ENCODE measurements around the gene MOCOS. TPM values are rescaled to one million over a fixed set of nuclear protein-coding genes. Genes with fewer than 3 reads are reported as not detected.

MOCOS gene
- total and polyA plus RNA-seq, 3 experiments from 2014 or later: 0.04 to 0.13 (median 0.07) TPM

DNA sequence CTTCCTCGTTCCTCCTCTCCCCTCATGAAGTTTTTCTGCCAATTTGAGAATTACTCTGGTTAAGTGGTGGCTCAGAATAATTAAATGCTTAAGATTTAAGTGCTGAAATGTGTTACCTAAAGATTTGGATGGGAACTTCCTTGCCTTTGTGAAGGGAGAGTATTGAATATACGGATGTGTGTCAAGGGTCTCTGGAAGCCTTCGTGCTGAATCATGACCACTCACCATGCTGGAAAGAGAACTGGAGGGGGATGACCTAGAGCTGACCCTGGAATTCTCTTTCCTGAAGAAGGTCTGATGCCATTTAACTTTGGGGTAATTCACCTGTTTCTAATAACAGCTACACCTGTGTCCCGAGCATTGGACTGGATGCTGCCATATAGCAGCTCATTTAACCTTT, 2.2 kb downstream of the MOCOS start:
- Mint-ChIP-seq H3K36me3 (no peaks in the 10 kb centered on the region), H3K27me3 (peaks cover 20 to 35% of the 10 kb centered on the region in 2 donors), H3K4me3 (peak overlapping the region in 3 of 7 donors; percentile 11 to 83 (median 74)), H3K4me1 (peaks cover 9 to 24% (median 10%) of the 10 kb centered on the region in 3 donors), H3K9me3 (no peaks in the 10 kb centered on the region), H3K27ac (peak overlapping the region in 1 of 8 donors; percentile 26)
- H3K9me3 ChIP-seq (ENCODE audit: low read length): no peaks in the 10 kb centered on the region
- no peaks in the 10 kb centered on the region for H3K36me3 ChIP-seq (ENCODE audit: insufficient read depth, low read length)
- no peak overlapping the region for H3K27ac ChIP-seq (ENCODE audit: low read depth, low read length)
- CTCF ChIA-PET: no interaction called here
- H3K27me3 ChIP-seq (ENCODE audit: insufficient read depth, low read length, poor library complexity, severe bottlenecking): no peaks in the 10 kb centered on the region
- no peak overlapping the region for H3K4me3 ChIP-seq (ENCODE audit: low read length)
- peaks cover 7% of the 10 kb centered on the region for H3K4me1 ChIP-seq (ENCODE audit: insufficient read depth, low read length)
- DNase-seq: no peak
- POLR2A ChIA-PET: no interaction called here

- Mint-ChIP-seq H3K36me3 (no peaks in the 10 kb centered on the region), H3K4me3 (peak overlapping the region in 1 of 7 donors; percentile 27), H3K27me3 (peaks cover 22 to 32% of the 10 kb centered on the region in 2 donors), H3K27ac (no peak overlapping the region), H3K4me1 (peaks cover 9 to 18% (median 10%) of the 10 kb centered on the region in 3 donors), H3K9me3 (no peaks in the 10 kb centered on the region)
- CTCF ChIA-PET: no interaction called here
- H3K27ac ChIP-seq (ENCODE audit: low read depth, low read length): no peak overlapping the region
- no peak for DNase-seq
- H3K36me3 ChIP-seq (ENCODE audit: insufficient read depth, low read length): no peaks in the 10 kb centered on the region
- peaks cover 7% of the 10 kb centered on the region for H3K4me1 ChIP-seq (ENCODE audit: insufficient read depth, low read length)
- no peak overlapping the region for H3K4me3 ChIP-seq (ENCODE audit: low read length)
- no peaks in the 10 kb centered on the region for H3K27me3 ChIP-seq (ENCODE audit: insufficient read depth, low read length, poor library complexity, severe bottlenecking)
- POLR2A ChIA-PET: no interaction called here
- no peaks in the 10 kb centered on the region for H3K9me3 ChIP-seq (ENCODE audit: low read length)
Observed at GRCh38 chr18:36191286-36191685, 4.0 kb downstream of the MOCOS start.

DNA sequence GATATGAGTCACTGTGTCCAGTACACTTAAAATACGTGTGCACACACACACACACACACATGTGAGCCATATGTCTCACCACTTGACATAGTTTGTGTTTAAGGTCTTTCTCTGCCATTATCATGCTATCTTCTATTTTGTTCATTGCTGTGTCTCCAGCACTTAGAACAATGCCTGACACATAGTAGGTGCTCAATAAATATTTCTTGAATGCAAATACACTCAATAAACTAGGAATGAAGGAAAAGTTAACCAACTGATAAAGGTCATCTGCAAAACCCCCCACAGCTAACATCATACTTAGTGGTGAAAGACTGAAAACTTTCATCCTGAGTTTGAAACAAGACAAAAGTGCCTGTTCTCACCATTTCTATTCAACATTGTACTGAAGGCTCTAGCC, 4.4 kb downstream of the MOCOS start:
- no peaks in the 10 kb centered on the region for H3K36me3 Mint-ChIP-seq
- peaks cover 9 to 14% (median 10%) of the 10 kb centered on the region in 3 donors for H3K4me1 Mint-ChIP-seq
- H3K36me3 ChIP-seq (ENCODE audit: insufficient read depth, low read length): no peaks in the 10 kb centered on the region
- no peaks in the 10 kb centered on the region for H3K9me3 Mint-ChIP-seq
- DNase-seq: no peak
- ChIA-PET CTCF (no interaction called here), POLR2A (no interaction called here)
- H3K9me3 ChIP-seq (ENCODE audit: low read length): no peaks in the 10 kb centered on the region
- no peak overlapping the region for H3K4me3 ChIP-seq (ENCODE audit: low read length)
- peaks cover 7% of the 10 kb centered on the region for H3K4me1 ChIP-seq (ENCODE audit: insufficient read depth, low read length)
- no peak overlapping the region for H3K27ac ChIP-seq (ENCODE audit: low read depth, low read length)
- no peak overlapping the region for H3K4me3 Mint-ChIP-seq
- H3K27me3 Mint-ChIP-seq: peaks cover 22 to 32% of the 10 kb centered on the region in 2 donors
- no peak overlapping the region for H3K27ac Mint-ChIP-seq
- H3K27me3 ChIP-seq (ENCODE audit: insufficient read depth, low read length, poor library complexity, severe bottlenecking): no peaks in the 10 kb centered on the region

DNA sequence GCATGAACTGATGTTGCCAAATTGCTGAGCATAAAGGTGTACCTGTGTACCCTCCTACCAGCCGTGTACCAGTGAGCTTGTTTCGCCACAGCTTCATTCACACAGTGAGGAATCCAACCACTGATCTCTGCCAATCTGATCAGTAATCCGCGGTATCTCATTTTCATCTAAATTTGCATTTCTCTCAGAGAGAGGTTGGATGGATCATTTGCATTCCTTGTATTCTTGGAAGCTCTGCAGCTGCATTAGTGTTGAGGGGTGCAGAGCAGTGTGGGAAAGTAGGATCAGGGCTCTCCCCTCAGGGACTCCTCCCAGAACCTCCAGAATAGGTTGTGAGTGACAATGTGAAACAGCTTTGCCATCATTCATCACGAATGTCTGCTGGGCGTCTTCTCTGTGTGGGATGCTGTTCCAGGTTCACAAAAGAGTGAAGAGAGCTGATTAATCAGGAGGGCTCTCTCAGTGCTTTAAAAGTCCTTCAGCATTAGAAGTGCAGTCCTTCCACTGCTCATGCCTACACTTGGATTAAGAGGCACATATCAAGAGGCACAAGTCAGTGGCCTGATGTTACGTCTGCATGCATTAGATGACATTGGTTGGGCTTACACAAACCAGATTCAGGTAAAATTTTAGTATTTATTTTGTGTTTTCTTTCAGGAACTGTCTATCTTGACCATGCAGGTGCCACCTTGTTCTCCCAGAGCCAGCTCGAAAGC, 7.5 kb downstream of the MOCOS start:
- no peaks in the 10 kb centered on the region for H3K4me1 ChIP-seq (ENCODE audit: insufficient read depth, low read length)
- no peaks in the 10 kb centered on the region for H3K36me3 ChIP-seq (ENCODE audit: insufficient read depth, low read length)
- H3K4me3 Mint-ChIP-seq: no peak overlapping the region
- H3K27ac ChIP-seq (ENCODE audit: low read depth, low read length): no peak overlapping the region
- no peak overlapping the region for H3K4me3 ChIP-seq (ENCODE audit: low read length)
- CTCF ChIA-PET: no interaction called here
- H3K9me3 Mint-ChIP-seq: no peaks in the 10 kb centered on the region
- H3K4me1 Mint-ChIP-seq: no peaks in the 10 kb centered on the region
- no peaks in the 10 kb centered on the region for H3K36me3 Mint-ChIP-seq
- no peaks in the 10 kb centered on the region for H3K9me3 ChIP-seq (ENCODE audit: low read length)
- H3K27ac Mint-ChIP-seq: no peak overlapping the region
- H3K27me3 Mint-ChIP-seq: peaks cover 9 to 15% of the 10 kb centered on the region in 2 donors
- POLR2A ChIA-PET: no interaction called here
- no peak for DNase-seq
- H3K27me3 ChIP-seq (ENCODE audit: insufficient read depth, low read length, poor library complexity, severe bottlenecking): no peaks in the 10 kb centered on the region

GRCh38 chr18:36195427-36196122, 8.3 kb downstream of the MOCOS start:
- no peaks in the 10 kb centered on the region for H3K36me3 ChIP-seq (ENCODE audit: insufficient read depth, low read length)
- no peaks in the 10 kb centered on the region for H3K36me3 Mint-ChIP-seq
- peaks cover 2 to 14% of the 10 kb centered on the region in 2 donors for H3K27me3 Mint-ChIP-seq
- ChIA-PET CTCF (no interaction called here), POLR2A (no interaction called here)
- no peak overlapping the region for H3K4me3 Mint-ChIP-seq
- no peak overlapping the region for H3K27ac ChIP-seq (ENCODE audit: low read depth, low read length)
- no peaks in the 10 kb centered on the region for H3K4me1 ChIP-seq (ENCODE audit: insufficient read depth, low read length)
- no peak for DNase-seq
- H3K9me3 Mint-ChIP-seq: no peaks in the 10 kb centered on the region
- no peak overlapping the region for H3K4me3 ChIP-seq (ENCODE audit: low read length)
- no peaks in the 10 kb centered on the region for H3K4me1 Mint-ChIP-seq
- peak overlapping the region in 1 of 8 donors; percentile 61 for H3K27ac Mint-ChIP-seq
- no peaks in the 10 kb centered on the region for H3K9me3 ChIP-seq (ENCODE audit: low read length)
- H3K27me3 ChIP-seq (ENCODE audit: insufficient read depth, low read length, poor library complexity, severe bottlenecking): no peaks in the 10 kb centered on the region

DNA sequence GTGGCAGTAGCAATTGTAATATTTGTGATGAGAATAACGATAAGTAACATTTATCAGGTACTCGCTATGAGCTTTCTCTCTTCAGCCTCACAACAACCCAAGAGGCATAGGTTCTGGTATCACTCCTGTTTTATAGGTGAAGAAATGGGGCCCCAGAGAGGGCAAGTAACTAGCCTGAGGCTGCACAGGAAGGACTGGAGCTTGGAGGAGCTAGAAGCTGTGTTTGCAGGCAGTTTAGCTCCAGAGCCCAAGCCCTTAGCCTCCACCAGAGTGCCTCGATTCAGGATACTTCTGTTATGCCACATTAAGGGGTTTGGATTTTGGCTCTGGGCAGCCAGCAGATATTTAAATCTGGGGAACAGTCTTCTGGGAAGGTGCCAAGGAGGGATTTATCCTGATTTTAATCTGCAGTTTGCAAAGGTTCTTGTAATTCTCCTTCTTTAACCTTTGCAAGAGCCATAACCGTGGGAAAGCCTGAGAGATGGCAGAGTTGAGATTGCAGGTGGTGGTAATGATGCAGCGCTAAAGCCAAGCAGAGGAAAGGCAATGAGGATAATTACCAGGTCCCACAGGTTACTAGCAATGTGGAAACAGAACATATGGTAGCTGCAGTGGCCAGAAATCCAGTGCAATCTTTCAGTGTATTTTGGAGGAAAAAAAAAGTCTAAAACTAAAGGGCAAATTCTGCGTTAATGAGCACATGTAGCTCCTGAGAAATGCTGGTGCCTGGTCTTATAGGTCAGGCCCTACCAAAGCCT, 9.1 kb downstream of the MOCOS start:
- no peak overlapping the region for H3K4me3 Mint-ChIP-seq
- H3K36me3 Mint-ChIP-seq: no peaks in the 10 kb centered on the region
- no peaks in the 10 kb centered on the region for H3K4me1 Mint-ChIP-seq
- no peaks in the 10 kb centered on the region for H3K9me3 Mint-ChIP-seq
- H3K4me1 ChIP-seq (ENCODE audit: insufficient read depth, low read length): no peaks in the 10 kb centered on the region
- no peak overlapping the region for H3K27ac Mint-ChIP-seq
- peaks cover 2 to 9% of the 10 kb centered on the region in 2 donors for H3K27me3 Mint-ChIP-seq
- no peaks in the 10 kb centered on the region for H3K9me3 ChIP-seq (ENCODE audit: low read length)
- CTCF ChIA-PET: no interaction called here
- no peaks in the 10 kb centered on the region for H3K36me3 ChIP-seq (ENCODE audit: insufficient read depth, low read length)
- H3K4me3 ChIP-seq (ENCODE audit: low read length): no peak overlapping the region
- no peaks in the 10 kb centered on the region for H3K27me3 ChIP-seq (ENCODE audit: insufficient read depth, low read length, poor library complexity, severe bottlenecking)
- no peak overlapping the region for H3K27ac ChIP-seq (ENCODE audit: low read depth, low read length)
- no peak for DNase-seq
- POLR2A ChIA-PET: no interaction called here

DNA sequence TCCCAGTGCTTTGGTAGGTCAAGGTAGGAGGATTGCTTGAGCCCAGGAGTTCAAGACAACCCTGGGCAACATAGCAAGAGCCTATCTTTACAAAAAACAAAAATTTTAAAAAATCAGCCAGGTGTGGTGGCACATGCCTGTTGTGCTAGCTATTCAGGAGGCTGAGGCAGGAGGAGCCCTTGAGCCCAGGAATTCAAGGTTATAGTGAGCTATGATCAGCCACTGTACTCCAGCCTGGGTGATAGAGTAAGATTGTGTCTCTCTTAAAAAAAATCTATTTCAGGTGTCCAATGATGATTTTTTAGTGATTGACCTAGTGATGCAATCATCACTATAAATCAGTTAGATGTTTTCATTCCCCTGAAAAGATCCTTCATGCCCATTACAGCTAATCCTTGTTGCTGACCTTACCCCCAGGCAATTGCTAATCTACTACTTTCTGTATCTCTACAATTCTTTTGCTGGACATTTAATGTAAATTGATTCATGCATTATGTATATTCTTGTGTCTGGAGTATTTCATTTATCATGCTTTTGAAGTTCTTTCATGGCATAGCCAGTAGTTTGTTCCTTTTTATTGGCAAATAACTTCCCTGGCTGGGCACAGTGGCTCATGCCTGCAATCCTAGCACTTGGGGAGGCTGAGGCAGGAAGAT, 10.3 kb downstream of the MOCOS start:
- H3K36me3 Mint-ChIP-seq: no peaks in the 10 kb centered on the region
- no peak overlapping the region for H3K27ac Mint-ChIP-seq
- no peaks in the 10 kb centered on the region for H3K36me3 ChIP-seq (ENCODE audit: insufficient read depth, low read length)
- no peaks in the 10 kb centered on the region for H3K4me1 Mint-ChIP-seq
- H3K27me3 ChIP-seq (ENCODE audit: insufficient read depth, low read length, poor library complexity, severe bottlenecking): no peaks in the 10 kb centered on the region
- no peaks in the 10 kb centered on the region for H3K9me3 ChIP-seq (ENCODE audit: low read length)
- no peaks in the 10 kb centered on the region for H3K9me3 Mint-ChIP-seq
- no peaks in the 10 kb centered on the region for H3K4me1 ChIP-seq (ENCODE audit: insufficient read depth, low read length)
- ChIA-PET CTCF (no interaction called here), POLR2A (no interaction called here)
- H3K4me3 Mint-ChIP-seq: no peak overlapping the region
- H3K27me3 Mint-ChIP-seq: peaks cover 2 to 3% of the 10 kb centered on the region in 2 donors
- H3K27ac ChIP-seq (ENCODE audit: low read depth, low read length): no peak overlapping the region
- no peak overlapping the region for H3K4me3 ChIP-seq (ENCODE audit: low read length)
- no peak for DNase-seq

All from CD8-positive, alpha-beta memory T cell (primary cell).